GM18861 (cell line): ENCODE data around the gene HIBCH.
A peak's percentile ranks its signal among the peaks of the same experiment; 100 is the strongest.

Experiments used
- ATAC-seq: cut with Tn5 transposase; IDR thresholded peaks from one replicate; pipeline ENCODE4 v1.9.1; 2021; ENCODE audit not compliant: unreplicated experiment

Gene HIBCH

GRCh38 chr2:190162851-190163250 lies 156.8 kb downstream of the HIBCH start:
- ATAC-seq, result no peak

- ATAC-seq, result no peak
These were observed 160.2 kb downstream of the HIBCH start for GRCh38 chr2:190159453-190159852.

- ATAC-seq, result no peak
These were observed 160.7 kb downstream of the HIBCH start for GRCh38 chr2:190158798-190159434.

- peak; percentile 58 for ATAC-seq
These were observed 161.8 kb downstream of the HIBCH start for GRCh38 chr2:190157613-190158528.

- ATAC-seq, result peak; percentile 51
These were observed 163.0 kb downstream of the HIBCH start for GRCh38 chr2:190156530-190157212.
